Choroid plexus epithelial cell (primary cell): Measurements from ENCODE around the gene LITAF.
A peak's percentile ranks its signal among the peaks of the same experiment; 100 is the strongest.

ENCODE experiments used
- DNase-seq: peaks from one replicate; pipeline ENCODE4 v3.0.0-alpha.2; 2010; ENCODE audit warnings: low read depth
- H3K4me3 ChIP-seq: 2 replicates; pipeline ENCODE4 v1.5.1; 2011; ENCODE audit warnings: low read depth, mild to moderate bottlenecking, control low read depth, low read length, moderate library complexity
- CTCF ChIP-seq: conservative IDR thresholded peaks from 2 replicates; pipeline ENCODE4 v1.5.1; 2011; ENCODE audit warnings: low read depth, mild to moderate bottlenecking, control low read depth, inconsistent platforms, low read length, moderate library complexity

LITAF gene

GRCh38 chr16:11588321-11589197 is 1.8 kb upstream of the LITAF start:
- no peak overlapping the region for H3K4me3 ChIP-seq
- no peak for DNase-seq
- no peak for TF ChIP-seq CTCF

- no peak for TF ChIP-seq CTCF
- peak overlapping the region; percentile 74 for H3K4me3 ChIP-seq
- no peak for DNase-seq
Measured at GRCh38 chr16:11587643-11588247, 1.0 kb upstream of the LITAF start.

GRCh38 chr16:11586378-11586855 is 302 bp downstream of the LITAF start:
- no peak for TF ChIP-seq CTCF
- DNase-seq = no peak

GRCh38 chr16:11585460-11586377 is 1.0 kb downstream of the LITAF start:
- DNase-seq = peak; percentile 16
- H3K4me3 ChIP-seq = peak overlapping the region; percentile 74
- no peak for TF ChIP-seq CTCF

More at GRCh38 chr16:11586378-11586855, 302 bp downstream of the LITAF start:
- peak overlapping the region; percentile 74 for H3K4me3 ChIP-seq

- no peak for TF ChIP-seq CTCF
- DNase-seq = no peak
- peak overlapping the region; percentile 15 for H3K4me3 ChIP-seq
Measured at GRCh38 chr16:11583889-11584565, 2.7 kb downstream of the LITAF start.

- H3K4me3 ChIP-seq = no peak overlapping the region
- no peak for TF ChIP-seq CTCF
- DNase-seq = peak; percentile 49
Measured at GRCh38 chr16:11583166-11583565, 3.6 kb downstream of the LITAF start.
